HepG2 (cell line): ENCODE measurements around the gene NLRP2B. TPM values are rescaled to one million over a fixed set of nuclear protein-coding genes. Genes with fewer than 3 reads are reported as not detected.

Experiments
- BORCS8-MEF2B ChIP-seq: sonication (generic); formaldehyde crosslinking; IDR thresholded peaks from 2 replicates; pipeline ENCODE4 v1.8.0; 2022; ENCODE audit warnings: mild to moderate bottlenecking, missing genetic modification reagents
- CREM ChIP-seq, 2 experiments: sonication (generic) in 1 of 2; formaldehyde crosslinking in 1 of 2; IDR thresholded peaks; 2 replicates each; pipeline versions ENCODE4 v1.4.0 to v1.6.1; 2016 to 2020; ENCODE audit warnings: antibody characterized with exemption in 1 of 2, mild to moderate bottlenecking in 1 of 2, missing genetic modification reagents in 1 of 2
- FOXA1 ChIP-seq, 2 experiments: fragments of 450-650 bp in 1 of 2; sonication (generic) in 1 of 2; formaldehyde crosslinking in 1 of 2; IDR thresholded peaks; 2 replicates each; pipeline versions ENCODE4 v1.4.0 to v1.6.1; 2016 to 2020; ENCODE audit warnings: missing genetic modification reagents in 1 of 2
- HHEX ChIP-seq: IDR thresholded peaks from 2 replicates; pipeline ENCODE4 v1.6.1; 2016; ENCODE audit warnings: control low read depth
- MIER2 ChIP-seq: IDR thresholded peaks from 2 replicates; pipeline ENCODE4 v1.6.1; 2016; ENCODE audit warnings: missing biosample characterization, missing genetic modification reagents
- NCOR1 ChIP-seq: fragments of 200-600 bp; sonication (generic); IDR thresholded peaks from 2 replicates; pipeline ENCODE4 v1.7.0; 2017; ENCODE audit warnings: antibody characterized with exemption, low read length, borderline replicate concordance
- PPARG ChIP-seq: conservative IDR thresholded peaks from 2 replicates; pipeline ENCODE4 v1.6.1; 2016; ENCODE audit warnings: missing biosample characterization, missing genetic modification reagents
- RARA ChIP-seq: IDR thresholded peaks from 2 replicates; pipeline ENCODE4 v1.6.1; 2016; ENCODE audit warnings: missing genetic modification reagents, missing compliant biosample characterization
- RBFOX2 ChIP-seq: fragments of 200-400 bp; formaldehyde crosslinking; IDR thresholded peaks from 2 replicates; pipeline ENCODE4 v1.6.1; 2017; ENCODE audit warnings: low read depth, mild to moderate bottlenecking, low read length
- REL ChIP-seq: sonication (generic); formaldehyde crosslinking; conservative IDR thresholded peaks from 2 replicates; pipeline ENCODE4 v1.8.0; 2022; ENCODE audit warnings: mild to moderate bottlenecking, missing genetic modification reagents, moderate library complexity
- SIX1 ChIP-seq: sonication (generic); formaldehyde crosslinking; IDR thresholded peaks from 2 replicates; pipeline ENCODE4 v1.4.0; 2020; ENCODE audit warnings: missing genetic modification reagents, borderline replicate concordance
- SKI ChIP-seq: fragments of 450-650 bp; IDR thresholded peaks from one replicate; pipeline ENCODE4 v1.6.1; 2018; ENCODE audit warnings: mild to moderate bottlenecking; ENCODE audit not compliant: partially characterized antibody
- SRY ChIP-seq: sonication (generic); formaldehyde crosslinking; IDR thresholded peaks from 2 replicates; pipeline ENCODE4 v1.8.0; 2022; ENCODE audit warnings: mild to moderate bottlenecking, missing genetic modification reagents
- ZNF260 ChIP-seq: sonication (generic); formaldehyde crosslinking; IDR thresholded peaks from 2 replicates; pipeline ENCODE4 v1.4.0; 2020; ENCODE audit warnings: missing genetic modification reagents, low read depth, mild to moderate bottlenecking, borderline replicate concordance
- ZNF282 ChIP-seq: fragments of 450-650 bp; IDR thresholded peaks from 2 replicates; pipeline ENCODE4 v1.6.1; 2018; ENCODE audit not compliant: partially characterized antibody
- ZNF747 ChIP-seq: sonication (generic); formaldehyde crosslinking; IDR thresholded peaks from 2 replicates; pipeline ENCODE4 v1.8.1; 2023; ENCODE audit warnings: missing genetic modification reagents, mild to moderate bottlenecking, borderline replicate concordance
- ZNF775 ChIP-seq: sonication (generic); formaldehyde crosslinking; IDR thresholded peaks from 2 replicates; pipeline ENCODE4 v1.4.0; 2020; ENCODE audit warnings: missing genetic modification reagents, mild to moderate bottlenecking, moderate library complexity, borderline replicate concordance
- ZNF788 ChIP-seq: sonication (generic); formaldehyde crosslinking; IDR thresholded peaks from 2 replicates; pipeline ENCODE4 v1.5.0; 2020; ENCODE audit warnings: mild to moderate bottlenecking, missing genetic modification reagents, borderline replicate concordance
- polyA plus RNA-seq, 8 experiments: library from polyadenylated mRNA; depleted of rRNA in 3 of 8; stranded (reverse) in 7 of 8; unstranded in 1 of 8; fragments of >200 nt; fragmentation: Illumina TruSeq in 4 of 8; extraction: Trizol in 4 of 8; gene quantifications; 2 replicates each; pipeline versions ENCODE4 v1.2.1 to v1.2.3, GENCODE V29; 2011 to 2016; ENCODE audit warnings: low read depth in 4 of 8, missing spikeins in 1 of 8, mixed read lengths in 1 of 8; ENCODE audit not compliant: insufficient read depth in 1 of 8
- total RNA-seq, 5 experiments: library from RNA; depleted of rRNA; stranded (reverse); fragments of >200 nt; fragmentation: Illumina TruSeq; extraction: Trizol; gene quantifications; 2 replicates each; pipeline ENCODE4 v1.2.3, GENCODE V29; 2016; ENCODE audit warnings: low read depth in 1 of 5
- TF ChIP-seq, protein P1 (sequence below): sonication (generic); IDR thresholded peaks from 2 replicates; pipeline ENCODE4 v1.6.1; 2016; ENCODE audit warnings: low read depth, borderline replicate concordance
- TF ChIP-seq, protein P2 (sequence below): sonication (generic); formaldehyde crosslinking; IDR thresholded peaks from 2 replicates; pipeline ENCODE4 v1.5.0; 2020; ENCODE audit warnings: mild to moderate bottlenecking, missing genetic modification reagents
- TF ChIP-seq, protein P3 (sequence below): sonication (generic); formaldehyde crosslinking; IDR thresholded peaks from 2 replicates; pipeline ENCODE4 v1.5.1; 2020; ENCODE audit warnings: mild to moderate bottlenecking, missing genetic modification reagents, moderate library complexity
- TF ChIP-seq, protein P4 (sequence below): conservative IDR thresholded peaks from 2 replicates; pipeline ENCODE4 v1.6.1; 2018; ENCODE audit warnings: missing genetic modification reagents
- TF ChIP-seq, protein P5 (sequence below): sonication (generic); formaldehyde crosslinking; IDR thresholded peaks from 2 replicates; pipeline ENCODE4 v1.9.0; 2021; ENCODE audit warnings: missing genetic modification reagents, borderline replicate concordance

The NLRP2B gene
- total and polyA plus RNA-seq, 2 of the 13 experiments (the other 11 are each of a cell fraction or from before 2014, with no cell fraction given) = not detected

DNA sequence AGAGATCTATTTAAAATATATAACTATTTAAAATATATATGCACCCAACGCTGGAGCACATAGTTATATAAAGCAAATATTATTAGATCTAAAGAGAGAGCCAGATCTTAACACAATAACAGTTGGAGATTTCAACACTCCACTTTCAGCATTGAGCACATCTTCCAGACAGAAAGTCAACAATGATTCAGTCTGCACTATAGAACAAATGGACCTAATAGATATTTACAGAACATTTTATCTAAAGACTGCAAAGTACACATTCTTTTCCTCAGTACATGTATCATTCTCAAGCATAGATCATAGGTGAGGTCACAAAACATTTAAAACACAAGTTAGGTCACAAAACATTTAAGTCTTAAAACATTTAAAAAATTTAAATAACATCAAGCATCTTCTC is 36.4 kb downstream of the NLRP2B start (continued):
- TF ChIP-seq BORCS8-MEF2B (CRISPR knock-in tag) (no peak), NCOR1 (peak; percentile 54; the same call in 1 of the 2 replicates), RARA (CRISPR knock-in tag) (peak; percentile 29; the same call in 1 of the 2 replicates), PPARG (no peak), MIER2 (CRISPR knock-in tag) (no peak), FOXA1 (IDR thresholded peaks at IDR 0.05) (peak; percentile 64; the same call in 1 of the 2 replicates), FOXA1 (CRISPR knock-in tag; IDR thresholded peaks at IDR 0.05) (peak; percentile 71), SRY (CRISPR knock-in tag) (no peak), ZNF775 (CRISPR knock-in tag) (no peak), SKI (peak; percentile 95), RBFOX2 (no peak), ZNF260 (CRISPR knock-in tag) (no peak), CREM (IDR thresholded peaks at IDR 0.05) (peak; percentile 45), CREM (CRISPR knock-in tag; IDR thresholded peaks at IDR 0.05) (no peak), ZNF282 (no peak), ZNF747 (no peak), HHEX (CRISPR knock-in tag) (0 out of 2 replicates have a peak, but pooled peaks have one; percentile 23), SIX1 (CRISPR knock-in tag) (no peak), ZNF788 (CRISPR knock-in tag) (no peak), REL (no peak)
- TF ChIP-seq, protein P1, sequence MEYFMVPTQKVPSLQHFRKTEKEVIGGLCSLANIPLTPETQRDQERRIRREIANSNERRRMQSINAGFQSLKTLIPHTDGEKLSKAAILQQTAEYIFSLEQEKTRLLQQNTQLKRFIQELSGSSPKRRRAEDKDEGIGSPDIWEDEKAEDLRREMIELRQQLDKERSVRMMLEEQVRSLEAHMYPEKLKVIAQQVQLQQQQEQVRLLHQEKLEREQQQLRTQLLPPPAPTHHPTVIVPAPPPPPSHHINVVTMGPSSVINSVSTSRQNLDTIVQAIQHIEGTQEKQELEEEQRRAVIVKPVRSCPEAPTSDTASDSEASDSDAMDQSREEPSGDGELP = no peak
- TF ChIP-seq, protein P2, sequence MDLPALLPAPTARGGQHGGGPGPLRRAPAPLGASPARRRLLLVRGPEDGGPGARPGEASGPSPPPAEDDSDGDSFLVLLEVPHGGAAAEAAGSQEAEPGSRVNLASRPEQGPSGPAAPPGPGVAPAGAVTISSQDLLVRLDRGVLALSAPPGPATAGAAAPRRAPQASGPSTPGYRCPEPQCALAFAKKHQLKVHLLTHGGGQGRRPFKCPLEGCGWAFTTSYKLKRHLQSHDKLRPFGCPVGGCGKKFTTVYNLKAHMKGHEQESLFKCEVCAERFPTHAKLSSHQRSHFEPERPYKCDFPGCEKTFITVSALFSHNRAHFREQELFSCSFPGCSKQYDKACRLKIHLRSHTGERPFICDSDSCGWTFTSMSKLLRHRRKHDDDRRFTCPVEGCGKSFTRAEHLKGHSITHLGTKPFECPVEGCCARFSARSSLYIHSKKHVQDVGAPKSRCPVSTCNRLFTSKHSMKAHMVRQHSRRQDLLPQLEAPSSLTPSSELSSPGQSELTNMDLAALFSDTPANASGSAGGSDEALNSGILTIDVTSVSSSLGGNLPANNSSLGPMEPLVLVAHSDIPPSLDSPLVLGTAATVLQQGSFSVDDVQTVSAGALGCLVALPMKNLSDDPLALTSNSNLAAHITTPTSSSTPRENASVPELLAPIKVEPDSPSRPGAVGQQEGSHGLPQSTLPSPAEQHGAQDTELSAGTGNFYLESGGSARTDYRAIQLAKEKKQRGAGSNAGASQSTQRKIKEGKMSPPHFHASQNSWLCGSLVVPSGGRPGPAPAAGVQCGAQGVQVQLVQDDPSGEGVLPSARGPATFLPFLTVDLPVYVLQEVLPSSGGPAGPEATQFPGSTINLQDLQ = no peak
- TF ChIP-seq, protein P3, sequence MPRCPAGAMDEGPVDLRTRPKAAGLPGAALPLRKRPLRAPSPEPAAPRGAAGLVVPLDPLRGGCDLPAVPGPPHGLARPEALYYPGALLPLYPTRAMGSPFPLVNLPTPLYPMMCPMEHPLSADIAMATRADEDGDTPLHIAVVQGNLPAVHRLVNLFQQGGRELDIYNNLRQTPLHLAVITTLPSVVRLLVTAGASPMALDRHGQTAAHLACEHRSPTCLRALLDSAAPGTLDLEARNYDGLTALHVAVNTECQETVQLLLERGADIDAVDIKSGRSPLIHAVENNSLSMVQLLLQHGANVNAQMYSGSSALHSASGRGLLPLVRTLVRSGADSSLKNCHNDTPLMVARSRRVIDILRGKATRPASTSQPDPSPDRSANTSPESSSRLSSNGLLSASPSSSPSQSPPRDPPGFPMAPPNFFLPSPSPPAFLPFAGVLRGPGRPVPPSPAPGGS (CRISPR knock-in tag) = no peak
- TF ChIP-seq, protein P4, sequence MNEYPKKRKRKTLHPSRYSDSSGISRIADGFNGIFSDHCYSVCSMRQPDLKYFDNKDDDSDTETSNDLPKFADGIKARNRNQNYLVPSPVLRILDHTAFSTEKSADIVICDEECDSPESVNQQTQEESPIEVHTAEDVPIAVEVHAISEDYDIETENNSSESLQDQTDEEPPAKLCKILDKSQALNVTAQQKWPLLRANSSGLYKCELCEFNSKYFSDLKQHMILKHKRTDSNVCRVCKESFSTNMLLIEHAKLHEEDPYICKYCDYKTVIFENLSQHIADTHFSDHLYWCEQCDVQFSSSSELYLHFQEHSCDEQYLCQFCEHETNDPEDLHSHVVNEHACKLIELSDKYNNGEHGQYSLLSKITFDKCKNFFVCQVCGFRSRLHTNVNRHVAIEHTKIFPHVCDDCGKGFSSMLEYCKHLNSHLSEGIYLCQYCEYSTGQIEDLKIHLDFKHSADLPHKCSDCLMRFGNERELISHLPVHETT (CRISPR knock-in tag) = no peak
- TF ChIP-seq, protein P5, sequence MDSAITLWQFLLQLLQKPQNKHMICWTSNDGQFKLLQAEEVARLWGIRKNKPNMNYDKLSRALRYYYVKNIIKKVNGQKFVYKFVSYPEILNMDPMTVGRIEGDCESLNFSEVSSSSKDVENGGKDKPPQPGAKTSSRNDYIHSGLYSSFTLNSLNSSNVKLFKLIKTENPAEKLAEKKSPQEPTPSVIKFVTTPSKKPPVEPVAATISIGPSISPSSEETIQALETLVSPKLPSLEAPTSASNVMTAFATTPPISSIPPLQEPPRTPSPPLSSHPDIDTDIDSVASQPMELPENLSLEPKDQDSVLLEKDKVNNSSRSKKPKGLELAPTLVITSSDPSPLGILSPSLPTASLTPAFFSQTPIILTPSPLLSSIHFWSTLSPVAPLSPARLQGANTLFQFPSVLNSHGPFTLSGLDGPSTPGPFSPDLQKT (CRISPR knock-in tag) = no peak
